Measurements from ENCODE around the gene DTNA. TPM values are rescaled to one million over a fixed set of nuclear protein-coding genes. Genes with fewer than 3 reads are reported as not detected.

DTNA gene
- total and polyA plus RNA-seq, 12 donors, result 6.3 to 43.9 (median 22.3) TPM

DNA sequence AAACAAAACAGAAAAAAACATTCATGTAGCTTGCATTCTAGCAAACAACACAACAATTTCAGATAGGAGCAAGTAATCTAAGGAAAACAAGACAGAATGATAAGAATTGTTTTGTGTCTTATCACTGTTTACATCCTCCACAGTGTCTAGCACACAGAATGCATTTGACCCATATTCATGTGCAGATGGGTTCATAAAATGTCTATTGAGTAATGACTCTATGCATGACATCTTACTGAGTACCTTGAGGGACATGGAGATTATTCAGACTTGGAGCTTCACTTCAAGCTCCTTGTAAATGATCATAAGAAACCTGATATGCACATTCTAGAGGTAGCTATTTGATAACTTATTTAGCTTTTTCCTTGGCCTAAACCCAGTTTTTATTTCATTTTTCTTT lies 69.0 kb downstream of the DTNA start:
- H3K4me3 ChIP-seq, result no peak overlapping the region
- DNase-seq, result no peak
- H3K27ac ChIP-seq, result no peak overlapping the region
- TF ChIP-seq CTCF (IDR thresholded peaks at IDR 0.05) (no peak), POLR2A (IDR thresholded peaks at IDR 0.05) (no peak)
- H3K9me3 ChIP-seq (replicated peaks in 1 of 3), result no peaks in the 10 kb centered on the region
- H3K36me3 ChIP-seq (replicated peaks in 1 of 2), result no peaks in the 10 kb centered on the region
- H3K27me3 ChIP-seq, result no peaks in the 10 kb centered on the region
- intact Hi-C loops (cut with DNase I), result loop anchor here in 1 of 2 donors (10.0 kb wide), 1 partner anchor 114 kb away; no protein-coding TSS in a partner anchor
- peaks cover 0 to 2% of the 10 kb centered on the region in 2 donors for H3K4me1 ChIP-seq (replicated peaks in 1 of 2)

- DNase-seq, result no peak
- H3K36me3 ChIP-seq (replicated peaks in 1 of 2), result no peaks in the 10 kb centered on the region
- H3K9me3 ChIP-seq (replicated peaks in 1 of 3), result no peaks in the 10 kb centered on the region
- TF ChIP-seq CTCF (IDR thresholded peaks at IDR 0.05), result no peak
- TF ChIP-seq POLR2A (IDR thresholded peaks at IDR 0.05), result no peak
- WGBS, 4 donors, result 85 to 94% (median 93%) methylated on average over 2 of the region's 2 CpGs
- H3K27me3 ChIP-seq, result no peaks in the 10 kb centered on the region
- intact Hi-C loops (cut with DNase I), result loop anchor here (10.0 kb wide), 3 partner anchors 56 to 656 kb away; no protein-coding TSS in a partner anchor
- no peak overlapping the region for H3K27ac ChIP-seq
- H3K4me1 ChIP-seq (replicated peaks in 1 of 2), result no peaks in the 10 kb centered on the region
- H3K4me3 ChIP-seq, result no peak overlapping the region
Measured at GRCh38 chr18:34780856-34781255, 70.8 kb downstream of the DTNA start.

- 58 to 67% (median 59%) methylated on average over 3 of the region's 3 CpGs for WGBS, 4 donors
- Histone ChIP-seq H3K36me3 (replicated peaks in 1 of 2) (no peaks in the 10 kb centered on the region), H3K27ac (no peak overlapping the region), H3K27me3 (no peaks in the 10 kb centered on the region), H3K4me3 (no peak overlapping the region), H3K4me1 (replicated peaks in 1 of 2) (no peaks in the 10 kb centered on the region), H3K9me3 (replicated peaks in 1 of 3) (no peaks in the 10 kb centered on the region)
- intact Hi-C loops (cut with DNase I), result loop anchor here (10.0 kb wide), 3 partner anchors 59 to 659 kb away; no protein-coding TSS in a partner anchor
- no peak for TF ChIP-seq CTCF (IDR thresholded peaks at IDR 0.05)
- TF ChIP-seq POLR2A (IDR thresholded peaks at IDR 0.05), result no peak
- DNase-seq, result no peak
Measured at GRCh38 chr18:34783501-34783900, 73.4 kb downstream of the DTNA start.

- WGBS, 4 donors, result 68 to 84% (median 72%) methylated on average over 6 of the region's 6 CpGs
- DNase-seq, result no peak
- no peaks in the 10 kb centered on the region for H3K4me1 ChIP-seq (replicated peaks in 1 of 2)
- TF ChIP-seq POLR2A (IDR thresholded peaks at IDR 0.05), result no peak
- no peak for TF ChIP-seq CTCF (IDR thresholded peaks at IDR 0.05)
- no peak overlapping the region for H3K4me3 ChIP-seq
- H3K9me3 ChIP-seq (replicated peaks in 1 of 3), result no peaks in the 10 kb centered on the region
- intact Hi-C loops (cut with DNase I), result loop anchor here (10.0 kb wide), 3 partner anchors 61 to 661 kb away; no protein-coding TSS in a partner anchor
- no peaks in the 10 kb centered on the region for H3K36me3 ChIP-seq (replicated peaks in 1 of 2)
- no peaks in the 10 kb centered on the region for H3K27me3 ChIP-seq
- no peak overlapping the region for H3K27ac ChIP-seq
Measured at GRCh38 chr18:34786162-34786741, 76.2 kb downstream of the DTNA start.

Measured in adrenal gland (tissue), 12 donors.